ENCODE measurements around the gene ASPHD2.
"Not testable (repeated sequence)": the region's sequence is repeated elsewhere in the genome, so short reads cannot be mapped to it uniquely, and the experiment has no call there.

The ASPHD2 gene

DNA sequence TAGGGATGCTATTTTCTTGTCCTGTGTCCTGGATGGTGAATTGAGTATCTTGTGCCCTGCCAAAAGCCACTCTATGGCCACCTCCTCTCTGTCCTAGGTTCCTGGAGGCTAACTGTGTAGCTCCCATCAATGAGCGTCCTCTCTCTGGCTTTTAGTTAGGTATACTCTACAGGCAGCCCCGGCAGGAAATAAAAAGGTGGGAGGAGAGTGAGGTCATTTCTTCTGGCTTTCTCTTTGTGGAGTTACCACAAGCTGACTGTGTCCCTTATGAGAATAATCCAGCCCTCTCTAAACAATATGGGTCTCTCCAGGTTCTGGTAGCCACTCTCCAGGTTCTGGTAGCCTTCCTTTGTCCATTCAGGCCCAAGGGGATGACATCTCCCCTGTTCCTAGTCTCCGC lies 11.7 kb upstream of the ASPHD2 start:
- no peak for DNase-seq

GRCh38 chr22:26418620-26419019 lies 10.4 kb upstream of the ASPHD2 start:
- no peak for DNase-seq

- no peak for DNase-seq
Measured at GRCh38 chr22:26426924-26427323, 2.1 kb upstream of the ASPHD2 start.

DNA sequence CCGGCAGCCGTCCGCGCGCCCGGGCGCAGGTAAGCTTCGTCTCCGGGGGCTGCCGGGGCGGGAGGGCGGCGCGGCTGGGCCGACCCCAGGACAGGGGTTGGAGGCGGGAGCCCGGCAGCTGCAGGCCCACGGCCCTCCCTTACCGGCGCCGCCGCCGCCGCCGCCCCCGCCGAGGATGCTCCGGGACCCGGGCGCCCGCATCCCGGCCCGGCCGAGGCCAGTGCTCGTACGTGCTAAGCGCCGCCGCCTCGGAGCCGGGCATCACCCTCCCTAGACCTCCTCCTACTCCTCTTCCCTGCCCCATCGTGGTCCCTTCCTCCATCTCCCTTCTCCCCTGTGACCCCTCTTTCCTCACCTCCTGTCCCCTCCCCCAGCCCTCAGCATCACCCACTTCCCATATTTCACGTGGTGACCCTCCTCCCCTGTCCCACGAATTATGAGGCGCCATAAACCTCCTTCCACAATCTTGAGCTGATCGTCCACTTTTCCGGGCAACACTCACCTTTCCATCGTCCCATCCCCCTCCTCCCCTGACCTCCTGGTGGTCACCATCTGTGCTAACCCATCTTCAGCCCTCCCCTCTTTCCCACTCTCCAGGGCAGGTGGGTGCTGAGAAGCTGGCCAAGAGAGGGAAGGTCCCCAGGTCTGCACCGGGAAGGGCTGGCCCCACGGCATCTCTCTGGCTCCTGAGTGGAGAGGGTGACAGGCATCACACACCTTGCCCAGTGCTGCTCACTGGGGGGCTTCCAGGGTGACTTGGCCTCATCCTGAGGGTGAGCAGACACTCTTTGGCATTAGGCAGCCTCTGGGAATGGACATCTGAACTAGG lies 612 bp downstream of the ASPHD2 start:
- no peak for DNase-seq

GRCh38 chr22:26430600-26430999 lies 1.5 kb downstream of the ASPHD2 start:
- no peak for DNase-seq

DNA sequence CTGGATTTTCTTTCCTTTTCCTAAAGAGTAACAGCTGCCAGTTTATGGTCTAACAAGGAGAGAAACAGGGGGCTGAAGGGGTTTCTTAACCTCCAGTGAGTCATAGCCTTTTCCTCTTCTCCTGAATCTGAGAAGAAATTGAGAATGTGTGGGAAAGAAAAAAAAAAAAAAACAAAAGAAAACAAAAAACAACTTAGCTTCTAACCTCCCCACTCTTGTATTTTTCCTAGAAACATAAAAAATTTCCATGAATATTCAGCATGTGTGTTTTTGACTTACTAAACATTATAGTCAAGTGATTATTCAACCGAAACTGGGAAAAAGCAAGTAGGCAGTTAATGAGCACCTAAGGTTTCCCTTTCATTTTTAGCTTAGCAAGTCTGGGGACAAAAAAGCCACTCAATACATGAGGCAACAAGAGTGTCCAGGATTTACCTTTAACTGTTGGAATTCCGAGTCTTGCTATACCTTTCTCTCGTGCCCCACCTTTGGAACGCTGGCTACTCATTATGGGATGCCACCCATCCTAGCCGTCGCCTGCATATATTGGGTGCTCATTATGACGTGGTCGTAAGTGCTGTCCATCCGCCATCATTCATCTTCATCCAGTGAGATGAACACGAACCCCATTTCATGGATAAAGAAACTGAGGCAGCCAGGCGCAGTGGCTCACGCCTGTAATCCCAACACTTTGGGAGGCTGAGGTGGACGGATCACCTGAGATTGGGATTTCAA lies 2.4 kb downstream of the ASPHD2 start:
- no peak for DNase-seq

DNA sequence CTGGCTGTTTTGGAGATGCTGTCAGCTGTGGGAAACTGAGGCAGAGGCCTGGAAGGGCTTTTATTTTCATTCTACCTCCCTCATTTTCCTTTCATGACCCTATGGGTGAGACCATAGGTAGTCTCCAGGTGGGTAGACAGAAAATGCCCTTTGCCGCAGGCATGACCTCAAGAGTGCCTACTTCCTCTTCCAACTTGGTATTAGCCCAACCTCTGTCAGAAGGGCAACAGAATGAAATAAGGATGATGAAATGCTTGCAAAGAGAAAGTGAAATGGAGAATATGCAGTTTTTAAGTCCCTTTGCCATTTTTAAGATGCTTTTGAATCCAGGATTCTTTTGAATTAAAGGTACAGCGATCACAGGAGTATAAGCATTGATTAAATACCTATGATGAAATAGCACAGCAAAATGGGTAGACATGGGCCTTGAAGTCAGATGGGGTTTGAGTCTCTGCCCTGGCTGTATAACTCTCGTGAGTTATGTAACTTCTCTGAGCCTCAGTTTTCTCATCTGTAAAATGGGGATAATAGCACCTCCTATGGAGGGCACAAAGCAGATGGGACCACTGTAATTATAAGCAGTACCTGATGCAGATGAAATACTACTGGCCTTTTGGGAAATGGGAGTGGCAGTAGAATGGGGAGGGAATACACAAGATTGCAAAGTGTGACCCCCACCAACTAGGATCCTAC lies 3.7 kb downstream of the ASPHD2 start:
- DNase-seq, result peak; percentile 10

- DNase-seq, result no peak
Measured at GRCh38 chr22:26433805-26434204, 4.7 kb downstream of the ASPHD2 start.

GRCh38 chr22:26435327-26436093 lies 6.5 kb downstream of the ASPHD2 start:
- no peak for DNase-seq

- DNase-seq, result no peak
Measured at GRCh38 chr22:26436903-26437515, 7.9 kb downstream of the ASPHD2 start.

GRCh38 chr22:26437694-26438392 lies 8.8 kb downstream of the ASPHD2 start:
- no peak for DNase-seq

DNA sequence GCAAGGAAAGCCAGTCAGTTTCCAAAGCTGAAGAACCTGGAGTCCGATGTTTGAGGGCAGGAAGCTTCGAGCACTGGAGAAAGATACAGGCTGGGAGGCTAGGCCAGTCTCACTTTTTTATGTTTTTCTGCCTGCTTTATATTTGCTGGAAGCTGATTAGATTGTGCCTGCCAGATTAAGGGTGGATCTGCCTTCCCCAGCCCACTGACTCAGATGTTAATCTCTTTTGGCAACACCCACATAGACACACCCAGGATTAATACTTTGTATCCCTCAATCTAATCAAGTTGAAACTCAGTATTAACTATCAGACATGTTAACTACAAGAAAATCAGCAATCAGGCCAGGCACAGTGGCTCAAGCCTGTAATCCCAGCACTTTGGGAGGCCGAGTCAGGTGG lies 9.7 kb downstream of the ASPHD2 start:
- DNase-seq, result not testable (repeated sequence)

GRCh38 chr22:26439559-26439958 lies 10.5 kb downstream of the ASPHD2 start:
- DNase-seq, result no peak

- no peak for DNase-seq
Measured at GRCh38 chr22:26442086-26442756, 13.2 kb downstream of the ASPHD2 start.

- DNase-seq, result no peak
Measured at GRCh38 chr22:26443901-26444690, 15.0 kb downstream of the ASPHD2 start.

- DNase-seq, result no peak
Measured at GRCh38 chr22:26444777-26445176, 15.7 kb downstream of the ASPHD2 start.

DNA sequence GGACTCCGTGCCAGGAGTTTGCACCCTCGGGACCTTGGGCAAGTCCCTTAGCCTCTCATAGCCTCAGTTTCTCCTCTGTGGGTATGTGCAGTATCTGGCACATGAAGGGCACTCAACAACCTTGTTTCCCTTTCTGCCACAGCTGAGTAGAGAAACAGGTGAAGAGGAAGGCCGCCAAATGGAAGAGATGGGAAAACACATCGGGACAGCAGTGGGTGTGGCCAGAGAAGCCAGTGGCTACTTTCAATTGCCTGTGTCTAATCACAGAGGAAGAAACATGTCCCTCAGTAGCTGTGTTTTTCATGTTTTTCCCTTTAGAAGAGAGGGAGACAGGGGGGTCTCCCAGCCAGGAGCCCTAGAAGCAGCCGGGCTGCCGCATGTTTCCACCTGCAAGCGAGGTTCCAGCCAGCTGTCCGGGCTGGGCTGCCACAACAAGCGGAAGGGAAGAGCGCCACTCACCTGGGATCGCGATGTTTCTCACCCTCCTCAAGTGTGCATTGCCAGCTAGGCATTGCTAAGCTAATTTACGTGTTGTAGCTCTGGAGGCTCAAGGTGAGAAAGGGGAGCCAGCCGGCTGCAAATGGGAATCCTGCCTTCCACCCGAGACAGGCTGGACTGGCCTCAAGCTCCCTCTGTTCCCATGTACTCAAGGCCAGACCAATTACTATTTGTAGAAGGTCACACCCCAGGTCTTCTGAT lies 16.7 kb downstream of the ASPHD2 start:
- DNase-seq, result no peak

- DNase-seq, result no peak
Measured at GRCh38 chr22:26446808-26447515, 17.9 kb downstream of the ASPHD2 start.

Measured in KG1 (cell line).